Gastrocnemius medialis (tissue), 4 donors: ENCODE results near the gene CCDC177.

Experiments used
- POLR2A ChIP-seq, 2 donors: fragments of 450-650 bp; IDR thresholded peaks; one replicate each; pipeline ENCODE4 v1.6.1; 2017; ENCODE audit warnings: antibody characterized with exemption in 2 of 2, mild to moderate bottlenecking in 2 of 2, moderate library complexity in 2 of 2
- TF ChIP-seq, protein P1 (sequence below), 5 experiments: fragments of 450-650 bp in 3 of 5; fragments of 200-600 bp in 2 of 5; sonication (generic) in 2 of 5; IDR thresholded peaks in 4 of 5; conservative IDR thresholded peaks in 1 of 5; 1 replicate in 4 of 5; 2 replicates in 1 of 5; pipeline ENCODE4 v1.5.1; 2016 to 2019; ENCODE audit warnings: antibody characterized with exemption in 5 of 5, mild to moderate bottlenecking in 3 of 5, moderate library complexity in 3 of 5

- TF ChIP-seq, protein P1, sequence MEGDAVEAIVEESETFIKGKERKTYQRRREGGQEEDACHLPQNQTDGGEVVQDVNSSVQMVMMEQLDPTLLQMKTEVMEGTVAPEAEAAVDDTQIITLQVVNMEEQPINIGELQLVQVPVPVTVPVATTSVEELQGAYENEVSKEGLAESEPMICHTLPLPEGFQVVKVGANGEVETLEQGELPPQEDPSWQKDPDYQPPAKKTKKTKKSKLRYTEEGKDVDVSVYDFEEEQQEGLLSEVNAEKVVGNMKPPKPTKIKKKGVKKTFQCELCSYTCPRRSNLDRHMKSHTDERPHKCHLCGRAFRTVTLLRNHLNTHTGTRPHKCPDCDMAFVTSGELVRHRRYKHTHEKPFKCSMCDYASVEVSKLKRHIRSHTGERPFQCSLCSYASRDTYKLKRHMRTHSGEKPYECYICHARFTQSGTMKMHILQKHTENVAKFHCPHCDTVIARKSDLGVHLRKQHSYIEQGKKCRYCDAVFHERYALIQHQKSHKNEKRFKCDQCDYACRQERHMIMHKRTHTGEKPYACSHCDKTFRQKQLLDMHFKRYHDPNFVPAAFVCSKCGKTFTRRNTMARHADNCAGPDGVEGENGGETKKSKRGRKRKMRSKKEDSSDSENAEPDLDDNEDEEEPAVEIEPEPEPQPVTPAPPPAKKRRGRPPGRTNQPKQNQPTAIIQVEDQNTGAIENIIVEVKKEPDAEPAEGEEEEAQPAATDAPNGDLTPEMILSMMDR (IDR thresholded peaks at IDR 0.05 in 4 of 5, conservative IDR thresholded peaks at IDR 0.05 in 1 of 5), result no peak
- no peak for TF ChIP-seq POLR2A (IDR thresholded peaks at IDR 0.05)
These were observed 13.8 kb downstream of the CCDC177 start for GRCh38 chr14:69560826-69561225.
